GM04503 (cell line): Measurements from ENCODE around the gene GAST.
"Not testable (repeated sequence)": the region's sequence is repeated elsewhere in the genome, so short reads cannot be mapped to it uniquely, and the experiment has no call there.

ENCODE experiments used
- DNase-seq: peaks from one replicate; pipeline ENCODE4 v3.0.0-alpha.2; 2012; ENCODE audit warnings: low read depth

The GAST gene

GRCh38 chr17:41711669-41712400, at the start of gene GAST:
TSS of gene GAST (plus strand) at chr17:41712331. CDS start at chr17:41715437, 3,106 bp downstream.
- DNase-seq = no peak

- DNase-seq = no peak
Observed at GRCh38 chr17:41663451-41664171, 48.5 kb upstream of the GAST start.

DNA sequence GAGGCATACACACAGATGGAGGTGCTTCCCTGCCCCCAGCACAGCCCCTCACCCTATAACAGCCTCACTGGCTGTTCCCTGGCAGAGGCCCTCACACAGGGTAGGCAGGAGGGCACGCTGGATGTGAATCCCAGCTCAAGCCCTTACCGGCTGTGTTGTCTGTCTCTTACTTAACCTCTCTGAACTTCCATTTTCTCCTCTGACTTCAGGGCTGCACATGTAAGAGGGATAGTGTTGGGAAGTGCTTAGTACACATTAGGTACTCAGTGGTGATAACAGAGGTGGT, 48.0 kb upstream of the GAST start:
- DNase-seq = no peak

- no peak for DNase-seq
Observed at GRCh38 chr17:41664587-41665565, 47.3 kb upstream of the GAST start.

- no peak for DNase-seq
Observed at GRCh38 chr17:41665566-41666236, 46.4 kb upstream of the GAST start.

DNA sequence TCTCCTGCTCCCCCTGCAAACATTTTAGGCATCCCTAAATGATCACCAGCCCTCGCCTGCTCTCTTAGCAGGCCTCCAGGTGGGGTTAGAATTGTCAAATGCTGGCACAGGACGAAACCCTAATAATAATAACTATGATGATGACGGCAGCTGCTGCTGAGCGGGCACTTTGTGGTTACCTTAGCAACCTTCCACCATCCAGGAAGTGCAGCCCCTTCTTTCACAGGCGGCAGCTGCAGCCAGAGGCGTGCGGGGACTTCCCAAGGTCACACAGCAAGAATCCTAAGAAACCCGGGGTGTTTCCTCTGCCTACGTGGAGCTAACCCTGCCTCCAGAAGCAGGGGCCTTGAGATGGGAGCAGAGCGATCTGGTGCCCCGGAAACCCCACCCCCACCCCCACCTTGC, 45.9 kb upstream of the GAST start:
- DNase-seq = no peak

DNA sequence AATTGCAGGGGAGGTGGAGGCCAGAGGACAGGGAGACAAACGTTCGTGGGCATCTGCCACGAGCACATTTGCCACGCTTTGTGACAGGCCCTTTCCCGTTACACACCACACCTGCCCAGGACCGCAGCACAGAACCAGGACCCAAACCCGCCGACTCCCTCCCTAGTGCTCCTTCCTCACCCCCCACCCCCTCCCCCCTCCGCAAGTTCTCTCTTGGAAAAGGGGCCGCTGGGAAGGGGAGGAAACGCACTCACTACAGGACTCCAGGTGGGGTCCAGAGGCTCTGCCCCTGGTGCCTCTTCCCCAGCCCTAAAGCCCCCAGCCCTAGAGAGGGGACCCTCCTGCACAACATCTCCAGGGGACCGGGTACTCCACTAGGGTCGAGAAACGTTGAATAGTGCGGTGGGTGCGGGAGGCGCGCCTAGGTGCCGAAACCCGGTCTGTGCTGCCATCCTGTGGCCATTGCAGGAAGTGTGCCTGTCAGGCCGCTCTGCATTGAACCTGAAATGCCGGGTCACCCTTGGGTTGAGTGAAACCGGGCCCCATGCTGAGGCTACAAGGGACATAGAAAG, 45.3 kb upstream of the GAST start:
- no peak for DNase-seq

GRCh38 chr17:41667280-41668041, 44.7 kb upstream of the GAST start:
- DNase-seq = no peak

DNA sequence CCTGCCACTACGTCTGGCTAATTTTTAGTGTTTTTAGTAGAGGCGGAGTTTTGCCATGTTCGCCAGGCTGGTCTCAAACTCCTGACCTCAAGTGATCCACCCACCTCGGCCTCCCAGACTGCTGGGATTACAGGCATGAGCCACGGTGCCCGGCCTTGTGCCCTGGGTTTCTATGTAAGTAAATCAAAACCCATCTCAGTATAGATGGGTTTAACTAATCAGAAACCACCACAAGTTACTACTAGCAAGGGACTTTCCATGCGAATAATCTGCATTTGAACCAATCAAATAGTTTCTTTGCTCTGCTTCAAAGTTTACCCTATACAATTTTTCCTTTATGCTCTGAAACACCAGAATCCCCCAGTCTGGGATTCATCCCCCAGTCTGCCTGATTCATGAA, 40.0 kb upstream of the GAST start:
- no peak for DNase-seq

DNA sequence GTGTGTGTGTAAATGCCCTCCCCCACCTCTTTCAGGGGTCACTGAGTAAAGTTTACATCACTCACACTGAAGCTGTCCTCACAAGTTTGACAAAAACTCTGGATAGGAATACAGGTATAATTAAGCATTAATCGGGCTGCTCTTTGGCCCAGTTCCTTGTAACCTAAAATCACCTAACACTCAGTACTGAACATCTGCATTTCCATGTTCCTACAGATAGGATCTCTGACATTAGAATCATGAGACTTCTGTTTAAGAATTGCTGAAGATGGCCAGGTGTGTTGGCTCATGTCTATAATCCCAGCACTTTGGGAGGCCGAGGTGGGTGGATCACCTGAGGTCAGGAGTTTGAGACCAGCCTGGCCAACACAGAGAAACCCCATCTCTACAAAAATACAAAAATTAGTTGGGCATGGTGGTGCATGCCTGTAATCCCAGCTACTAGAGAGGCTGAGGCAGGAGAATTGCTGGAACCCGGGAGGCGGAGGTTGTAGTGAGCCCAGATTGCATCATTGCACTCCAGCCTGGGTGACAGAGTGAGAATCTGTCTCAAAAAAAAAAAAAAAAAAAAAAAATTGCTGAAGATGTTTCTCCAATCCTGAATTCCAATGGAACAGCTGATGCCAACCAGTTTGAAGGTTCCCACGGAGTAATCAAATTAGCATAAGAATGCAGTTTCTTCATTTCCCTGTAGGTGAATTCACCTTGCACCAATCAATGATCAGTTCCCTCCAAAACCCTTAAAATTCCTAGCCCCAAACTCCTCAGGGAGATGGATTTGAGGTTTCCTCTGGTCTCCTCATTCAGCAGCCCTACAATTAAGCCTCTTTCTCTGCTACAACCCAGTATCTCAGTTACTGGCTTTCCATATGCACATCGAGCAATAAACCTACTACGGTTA, 36.7 kb upstream of the GAST start:
- DNase-seq = not testable (repeated sequence)

DNA sequence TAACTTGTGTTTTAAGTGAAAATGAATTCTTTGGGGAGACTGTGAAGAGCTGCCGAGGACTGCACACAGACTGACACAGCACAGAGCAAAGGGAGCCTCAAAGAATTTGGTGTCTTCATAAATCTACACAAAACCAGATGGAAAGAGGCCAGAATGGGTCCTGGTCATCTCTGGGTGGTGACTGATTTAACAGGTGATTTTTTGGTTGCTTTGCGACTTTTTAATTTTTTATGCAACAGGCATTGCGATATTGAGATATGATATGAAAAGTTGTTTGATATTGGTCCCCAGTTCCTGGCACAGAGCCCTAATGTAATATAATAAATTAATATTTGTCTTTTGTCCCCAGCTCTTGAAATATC, 36.1 kb upstream of the GAST start:
- DNase-seq = no peak

GRCh38 chr17:41678411-41678906, 33.7 kb upstream of the GAST start:
- DNase-seq = no peak

DNA sequence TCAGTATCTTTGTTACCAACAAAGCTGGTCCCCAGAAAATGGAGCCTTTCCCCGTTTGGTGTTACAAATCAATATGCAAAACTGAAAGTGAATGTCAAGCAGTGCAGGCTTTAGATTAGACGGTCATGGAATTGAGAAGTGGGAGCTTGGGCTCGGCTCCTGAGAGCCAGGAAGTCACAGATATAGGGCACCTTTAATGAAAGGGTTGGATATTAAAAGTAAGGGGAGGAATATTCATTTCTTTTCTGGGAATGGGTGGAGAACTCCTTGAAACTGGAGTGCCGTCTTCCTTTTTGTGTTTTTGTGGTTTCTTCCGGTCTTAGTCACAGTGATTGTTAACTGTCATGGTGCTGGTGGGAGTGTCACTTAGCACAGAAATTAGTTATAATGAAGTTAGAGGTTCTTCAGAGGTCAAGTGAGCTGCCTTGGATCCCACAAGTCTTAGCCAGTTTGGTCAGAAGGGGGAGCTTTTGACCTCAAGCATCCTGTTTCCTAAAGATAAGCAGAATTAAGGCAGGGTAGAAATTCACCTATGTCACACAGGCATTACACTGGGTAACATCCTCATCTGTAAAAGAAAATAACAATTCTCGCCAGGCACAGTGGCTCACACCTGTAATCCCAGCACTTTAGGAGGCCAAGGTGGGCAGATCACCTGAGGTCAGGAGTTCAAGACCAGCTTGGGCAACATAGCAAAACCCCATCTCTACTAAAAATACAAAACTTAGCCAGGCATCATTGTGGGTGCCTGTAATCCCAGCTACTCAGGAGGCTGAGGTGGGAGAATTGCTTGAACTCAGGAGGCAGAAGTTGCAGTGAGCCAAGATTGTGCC, 33.0 kb upstream of the GAST start:
- no peak for DNase-seq

- no peak for DNase-seq
Observed at GRCh38 chr17:41679740-41680425, 32.2 kb upstream of the GAST start.

GRCh38 chr17:41680426-41681040, 31.6 kb upstream of the GAST start:
- no peak for DNase-seq

DNA sequence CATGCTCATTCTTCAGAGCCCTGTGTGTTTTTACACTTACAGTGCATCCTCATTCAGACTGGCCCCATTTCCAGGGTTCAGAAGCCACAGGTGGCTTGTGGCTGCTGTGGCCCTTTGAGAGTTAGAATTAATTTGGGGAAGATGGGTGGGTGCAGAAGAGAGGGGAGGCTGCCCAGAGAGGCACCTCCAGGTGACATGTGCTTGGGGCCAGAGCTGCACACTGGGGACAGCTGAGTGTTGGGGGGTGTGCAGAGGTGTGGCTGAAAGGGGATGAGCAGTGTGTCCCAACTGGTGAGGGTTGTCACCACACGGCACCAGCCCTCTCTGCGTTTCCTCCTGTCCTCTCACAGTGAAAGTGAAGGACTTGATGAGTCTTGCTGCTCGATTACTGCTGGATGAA, 30.4 kb upstream of the GAST start:
- DNase-seq = no peak

DNA sequence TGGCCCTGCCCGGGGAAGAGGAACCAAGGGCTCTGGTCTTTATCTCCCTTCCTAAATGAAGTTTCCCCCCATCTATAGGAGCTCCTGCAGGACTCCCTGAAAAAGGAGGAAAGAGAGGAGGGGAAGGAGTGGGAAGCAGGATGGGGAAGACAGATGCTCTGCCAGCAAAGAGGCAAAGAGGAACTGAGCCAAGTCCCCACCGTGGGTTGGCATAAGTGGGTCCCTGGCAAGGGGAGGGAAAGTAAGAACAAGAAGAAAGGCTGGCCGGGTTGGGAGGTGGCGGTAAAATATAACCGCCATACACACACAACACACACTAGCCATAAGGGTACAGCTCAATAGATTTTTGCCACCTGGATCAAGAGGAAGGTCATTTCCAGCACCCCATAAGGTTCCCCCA, 29.5 kb upstream of the GAST start:
- DNase-seq = no peak

DNA sequence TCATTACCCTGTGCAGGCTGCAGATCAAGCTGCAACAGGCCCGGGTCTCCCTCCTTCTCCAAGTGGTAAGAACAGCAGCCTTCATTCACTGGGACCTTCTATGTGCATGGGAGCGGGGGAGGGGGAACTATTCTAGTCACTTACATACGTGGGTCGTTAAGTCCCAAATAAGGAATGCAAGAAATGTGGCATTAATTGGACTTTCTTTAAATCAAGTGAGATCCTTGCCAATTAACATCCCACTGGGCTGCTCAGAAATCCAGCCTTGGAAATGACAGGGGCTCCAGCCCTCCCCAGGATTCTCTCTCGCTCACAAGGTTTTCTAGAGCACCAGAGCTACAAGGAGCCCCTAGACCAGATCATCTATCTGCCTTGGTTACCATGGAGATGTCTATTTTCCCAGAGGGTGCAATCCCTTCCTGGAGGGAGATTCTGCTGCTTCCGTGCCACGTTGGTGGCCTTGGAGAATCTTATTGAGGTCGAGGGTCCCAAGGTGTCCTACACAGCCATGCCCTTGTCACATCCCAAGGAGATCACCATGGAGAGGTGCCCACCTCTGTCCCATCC, 28.6 kb upstream of the GAST start:
- DNase-seq = no peak
